ENCODE measurements around the gene AUNIP. TPM values are rescaled to one million over a fixed set of nuclear protein-coding genes. Genes with fewer than 3 reads are reported as not detected.

The AUNIP gene
- total RNA-seq, 1 experiment from 2014 or later = 7.7 TPM

DNA sequence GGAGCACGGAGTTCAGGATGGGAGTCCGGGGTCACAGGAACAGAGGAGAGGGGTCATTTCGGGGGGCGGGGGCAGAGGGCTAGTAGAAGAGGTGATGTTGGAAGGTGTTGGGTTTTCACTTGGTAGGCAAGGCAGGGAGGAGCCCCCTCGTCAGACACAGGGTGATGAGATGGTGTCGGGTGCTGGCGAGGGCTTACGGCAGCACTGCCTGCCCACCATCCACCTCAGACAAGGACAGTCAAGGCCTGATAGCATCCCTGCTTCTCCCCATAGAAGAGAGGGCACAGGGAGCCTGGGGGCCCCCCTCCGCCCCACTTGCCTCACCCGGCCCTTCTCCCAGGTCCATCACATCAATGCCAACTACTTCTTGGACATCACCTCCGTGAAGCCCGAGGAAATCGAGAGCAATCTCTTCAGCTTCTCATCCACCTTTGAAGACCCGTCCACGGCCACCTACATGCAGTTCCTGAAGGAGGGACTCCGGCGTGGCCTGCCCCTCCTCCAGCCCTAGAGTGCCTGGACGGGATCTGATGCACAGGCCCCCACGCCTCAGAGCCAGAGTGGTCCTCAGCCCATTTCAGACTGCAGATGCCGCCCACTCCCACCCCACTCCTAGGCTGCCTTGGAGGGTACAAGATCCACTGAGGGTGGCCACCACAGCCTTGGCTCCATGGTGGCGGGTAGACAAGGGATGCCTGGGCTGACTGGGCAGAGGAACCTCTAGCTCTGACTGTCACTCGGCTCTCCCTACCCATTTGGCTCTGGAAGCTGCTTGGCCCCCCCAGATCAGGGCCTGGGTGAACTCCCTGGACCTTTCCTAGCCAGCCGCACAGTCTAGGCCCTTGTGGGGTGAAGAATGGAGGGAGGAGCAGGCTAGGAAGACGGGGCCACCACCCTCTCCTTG, 43.8 kb downstream of the AUNIP start:
- no peak for TF ChIP-seq CTCF (IDR thresholded peaks at IDR 0.05; ENCODE audit: unreplicated experiment)
- Mint-ChIP-seq H3K4me3 (ENCODE audit: low read depth, unreplicated experiment) (no peak overlapping the region), H3K27me3 (ENCODE audit: unreplicated experiment) (no peaks in the 10 kb centered on the region), H3K9me3 (ENCODE audit: low read depth, unreplicated experiment) (no peaks in the 10 kb centered on the region), H3K27ac (ENCODE audit: unreplicated experiment) (no peak overlapping the region), H3K36me3 (ENCODE audit: insufficient read depth, unreplicated experiment) (peaks cover 34% of the 10 kb centered on the region), H3K4me1 (ENCODE audit: low read depth, unreplicated experiment) (peaks cover 15% of the 10 kb centered on the region)
- BruUV-seq (replicated peaks) = no TSS peak
- DNase-seq = no peak
- intact Hi-C loops (cut with micrococcal nuclease; ENCODE audit: unreplicated experiment) = no loop called here
- CTCF ChIA-PET = no interaction called here

- Mint-ChIP-seq H3K9me3 (ENCODE audit: low read depth, unreplicated experiment) (no peaks in the 10 kb centered on the region), H3K27me3 (ENCODE audit: unreplicated experiment) (no peaks in the 10 kb centered on the region), H3K4me3 (ENCODE audit: low read depth, unreplicated experiment) (no peak overlapping the region), H3K27ac (ENCODE audit: unreplicated experiment) (no peak overlapping the region), H3K4me1 (ENCODE audit: low read depth, unreplicated experiment) (peaks cover 13% of the 10 kb centered on the region), H3K36me3 (ENCODE audit: insufficient read depth, unreplicated experiment) (peaks cover 26% of the 10 kb centered on the region)
- BruUV-seq (replicated peaks) = no TSS peak
- TF ChIP-seq CTCF (IDR thresholded peaks at IDR 0.05; ENCODE audit: unreplicated experiment) = no peak
- no peak for DNase-seq
- intact Hi-C loops (cut with micrococcal nuclease; ENCODE audit: unreplicated experiment) = loop anchor here (5.0 kb wide), 1 partner anchor 312 kb away; no protein-coding TSS in a partner anchor
- CTCF ChIA-PET = no interaction called here
Measured at GRCh38 chr1:25814549-25815087, 44.6 kb downstream of the AUNIP start.

DNA sequence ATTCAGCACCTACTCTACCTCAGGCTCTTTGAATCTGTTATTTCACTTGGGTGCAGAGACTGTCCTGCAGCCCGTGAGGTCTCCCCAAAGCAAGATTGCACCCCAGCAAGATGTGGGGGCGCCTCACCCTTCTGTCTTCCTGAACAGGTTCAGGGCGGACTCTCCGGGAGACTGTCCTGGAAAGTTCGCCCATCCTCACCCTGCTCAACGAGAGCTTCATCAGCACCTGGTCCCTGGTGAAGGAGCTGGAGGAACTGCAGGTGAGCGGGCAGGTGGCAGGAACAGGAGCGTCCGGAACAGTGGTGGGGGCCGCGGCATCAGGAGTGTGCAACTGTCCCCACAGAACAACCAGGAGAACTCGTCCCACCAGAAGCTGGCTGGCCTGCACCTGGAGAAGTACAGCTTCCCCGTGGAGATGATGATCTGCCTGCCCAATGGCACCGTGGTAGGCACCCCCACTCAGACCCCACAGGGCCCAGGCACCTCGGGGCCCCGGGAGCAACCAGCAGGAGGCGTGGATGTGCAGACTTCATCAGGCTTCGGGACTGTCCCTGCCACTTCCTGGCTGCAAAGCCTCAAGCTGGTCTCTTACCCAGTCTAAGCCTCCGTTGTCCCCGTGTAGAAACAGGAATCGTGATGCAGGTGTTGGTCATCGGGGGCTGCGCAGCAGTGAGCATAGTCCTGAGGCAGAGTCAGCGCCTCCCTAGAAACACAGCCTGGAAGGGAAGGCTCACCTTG, 45.4 kb downstream of the AUNIP start:
- Mint-ChIP-seq H3K9me3 (ENCODE audit: low read depth, unreplicated experiment) (no peaks in the 10 kb centered on the region), H3K27ac (ENCODE audit: unreplicated experiment) (no peak overlapping the region), H3K27me3 (ENCODE audit: unreplicated experiment) (no peaks in the 10 kb centered on the region), H3K4me3 (ENCODE audit: low read depth, unreplicated experiment) (no peak overlapping the region), H3K36me3 (ENCODE audit: insufficient read depth, unreplicated experiment) (peaks cover 18% of the 10 kb centered on the region), H3K4me1 (ENCODE audit: low read depth, unreplicated experiment) (peaks cover 10% of the 10 kb centered on the region)
- no TSS peak for BruUV-seq (replicated peaks)
- TF ChIP-seq CTCF (IDR thresholded peaks at IDR 0.05; ENCODE audit: unreplicated experiment) = no peak
- CTCF ChIA-PET = no interaction called here
- no peak for DNase-seq
- intact Hi-C loops (cut with micrococcal nuclease; ENCODE audit: unreplicated experiment) = loop anchor here (5.0 kb wide), 1 partner anchor 312 kb away; no protein-coding TSS in a partner anchor

DNA sequence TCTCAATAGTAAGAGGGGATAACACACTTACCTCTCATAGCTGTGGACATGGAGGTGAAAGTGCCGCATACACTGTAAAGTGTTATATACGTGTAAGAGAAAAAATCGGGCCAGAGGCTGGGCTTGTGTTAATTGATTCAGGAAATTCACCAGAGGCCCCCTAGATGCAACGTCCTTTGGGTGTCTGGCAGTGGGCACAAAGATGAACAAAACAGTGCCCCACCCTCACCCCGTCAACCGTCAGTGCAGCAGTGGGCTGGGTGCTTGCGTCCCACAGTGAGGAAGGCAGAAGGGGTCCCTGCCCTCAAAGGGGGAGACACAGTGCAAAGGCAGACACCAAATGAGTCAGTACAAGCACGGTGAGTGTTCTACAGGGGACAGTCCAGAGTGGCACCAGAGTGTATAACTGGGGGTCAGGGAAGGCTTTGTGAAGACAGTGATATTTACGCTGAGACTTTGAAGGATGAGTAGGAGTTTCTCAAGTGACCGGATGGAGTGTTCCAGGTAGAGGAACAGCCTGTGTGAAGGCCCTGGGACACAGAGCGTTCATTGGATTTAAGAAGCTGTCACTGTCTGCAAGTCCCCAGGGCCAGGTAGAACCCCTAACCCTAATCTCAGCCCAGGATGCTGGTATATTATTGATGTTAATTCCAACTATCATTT, 46.1 kb downstream of the AUNIP start:
- no TSS peak for BruUV-seq (replicated peaks)
- Mint-ChIP-seq H3K4me3 (ENCODE audit: low read depth, unreplicated experiment) (no peak overlapping the region), H3K27me3 (ENCODE audit: unreplicated experiment) (no peaks in the 10 kb centered on the region), H3K4me1 (ENCODE audit: low read depth, unreplicated experiment) (peaks cover 3% of the 10 kb centered on the region), H3K27ac (ENCODE audit: unreplicated experiment) (no peak overlapping the region), H3K9me3 (ENCODE audit: low read depth, unreplicated experiment) (no peaks in the 10 kb centered on the region), H3K36me3 (ENCODE audit: insufficient read depth, unreplicated experiment) (peaks cover 11% of the 10 kb centered on the region)
- CTCF ChIA-PET = no interaction called here
- TF ChIP-seq CTCF (IDR thresholded peaks at IDR 0.05; ENCODE audit: unreplicated experiment) = no peak
- intact Hi-C loops (cut with micrococcal nuclease; ENCODE audit: unreplicated experiment) = loop anchor here (5.0 kb wide), 1 partner anchor 311 kb away; no protein-coding TSS in a partner anchor
- DNase-seq = no peak
